AG09319 (cell line): ENCODE data around the gene BMP8B.
"Not testable (repeated sequence)": the region's sequence is repeated elsewhere in the genome, so short reads cannot be mapped to it uniquely, and the experiment has no call there.

Experiments used
- DNase-seq: peaks from one replicate; pipeline ENCODE4 v3.0.0-alpha.2; 2010; ENCODE audit warnings: low read depth; ENCODE audit errors: extremely low read depth
- TF ChIP-seq, protein P1 (sequence below): IDR thresholded peaks from 2 replicates; pipeline ENCODE4 v1.5.1; 2011; ENCODE audit warnings: low read depth, mild to moderate bottlenecking, inconsistent platforms, low read length, moderate library complexity

BMP8B gene

DNA sequence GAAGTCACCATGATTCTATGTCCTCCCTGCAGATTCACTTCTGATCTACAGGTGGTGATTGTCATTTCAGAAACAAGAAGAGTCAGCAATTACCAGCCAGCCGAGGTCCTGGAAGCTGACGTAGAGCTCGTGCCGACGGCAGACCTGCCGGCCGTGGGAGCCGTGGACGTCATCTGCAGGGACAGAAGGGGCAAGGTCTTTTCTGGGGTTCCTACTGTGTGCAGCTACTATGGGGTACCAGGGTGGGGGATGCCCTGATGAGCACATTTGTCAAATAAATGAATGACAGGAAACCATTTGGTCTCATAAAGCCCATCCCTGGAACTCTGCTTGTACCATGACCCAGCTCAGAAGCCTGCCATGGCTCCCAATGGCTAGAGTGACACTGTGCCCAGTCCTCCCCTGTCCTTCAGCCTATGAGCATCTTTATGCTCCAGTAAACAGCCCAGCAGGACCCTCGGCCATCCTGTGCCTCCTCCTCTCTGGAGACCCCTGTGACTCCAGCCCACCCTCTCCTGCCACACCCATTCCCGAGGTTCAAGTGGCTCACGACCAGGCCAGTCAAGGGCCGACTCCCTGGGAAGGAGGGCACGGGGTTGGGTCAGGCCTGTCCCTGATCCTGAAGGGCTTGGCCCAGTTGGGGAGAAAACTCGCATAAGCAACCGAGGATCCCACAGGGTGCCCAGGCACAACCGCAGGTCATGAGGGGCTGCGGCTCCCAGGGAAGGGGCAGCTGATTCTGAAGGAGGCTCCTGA is 24.9 kb downstream of the BMP8B start:
- not testable (repeated sequence) for DNase-seq

DNA sequence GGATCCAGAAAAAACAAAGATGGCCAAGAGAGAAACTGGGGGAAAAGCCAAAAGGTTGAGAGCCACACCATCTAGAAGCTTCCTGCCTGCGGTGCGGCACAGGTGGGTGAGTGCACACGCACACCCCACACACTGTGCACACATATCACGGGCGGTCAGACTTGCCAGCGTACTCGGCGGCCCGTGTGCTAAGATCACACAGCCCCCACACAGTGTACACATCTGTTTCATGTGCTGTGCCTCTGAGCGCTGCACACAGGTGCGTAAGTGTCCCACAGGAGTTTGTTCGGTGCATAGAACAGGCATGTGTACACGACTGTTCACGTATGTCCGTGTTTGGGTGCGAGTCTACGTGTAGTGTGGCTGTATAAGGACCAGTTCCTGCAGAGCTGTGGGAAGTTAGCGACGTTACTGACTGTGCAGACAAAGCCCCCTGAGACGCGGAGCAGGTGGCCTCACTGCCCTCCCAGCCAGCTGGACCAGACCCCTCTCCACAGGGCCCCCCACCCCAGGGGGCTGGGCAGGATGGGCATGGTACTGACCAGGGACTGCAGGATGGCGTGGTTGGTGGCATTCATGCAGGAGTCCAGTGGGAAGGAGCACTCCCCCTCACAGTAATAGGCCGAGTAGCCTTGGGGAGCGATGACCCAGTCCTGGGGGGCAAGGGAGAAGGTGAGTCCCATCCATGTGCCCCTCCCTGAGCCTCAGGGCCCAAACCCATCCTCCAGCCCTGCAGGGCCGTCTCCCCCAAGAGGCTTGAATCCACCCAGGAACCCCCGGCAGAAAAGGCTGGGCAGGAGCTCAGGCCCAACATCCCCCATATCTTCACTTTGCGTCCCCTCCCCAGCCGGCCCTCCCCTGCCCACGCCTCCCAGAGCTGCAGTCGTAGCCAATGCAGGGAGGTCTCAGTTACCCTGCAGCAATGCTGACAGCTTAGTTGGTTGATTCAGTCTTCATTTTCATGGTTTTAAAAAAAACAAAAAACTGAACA is 25.8 kb downstream of the BMP8B start:
- TF ChIP-seq, protein P1, sequence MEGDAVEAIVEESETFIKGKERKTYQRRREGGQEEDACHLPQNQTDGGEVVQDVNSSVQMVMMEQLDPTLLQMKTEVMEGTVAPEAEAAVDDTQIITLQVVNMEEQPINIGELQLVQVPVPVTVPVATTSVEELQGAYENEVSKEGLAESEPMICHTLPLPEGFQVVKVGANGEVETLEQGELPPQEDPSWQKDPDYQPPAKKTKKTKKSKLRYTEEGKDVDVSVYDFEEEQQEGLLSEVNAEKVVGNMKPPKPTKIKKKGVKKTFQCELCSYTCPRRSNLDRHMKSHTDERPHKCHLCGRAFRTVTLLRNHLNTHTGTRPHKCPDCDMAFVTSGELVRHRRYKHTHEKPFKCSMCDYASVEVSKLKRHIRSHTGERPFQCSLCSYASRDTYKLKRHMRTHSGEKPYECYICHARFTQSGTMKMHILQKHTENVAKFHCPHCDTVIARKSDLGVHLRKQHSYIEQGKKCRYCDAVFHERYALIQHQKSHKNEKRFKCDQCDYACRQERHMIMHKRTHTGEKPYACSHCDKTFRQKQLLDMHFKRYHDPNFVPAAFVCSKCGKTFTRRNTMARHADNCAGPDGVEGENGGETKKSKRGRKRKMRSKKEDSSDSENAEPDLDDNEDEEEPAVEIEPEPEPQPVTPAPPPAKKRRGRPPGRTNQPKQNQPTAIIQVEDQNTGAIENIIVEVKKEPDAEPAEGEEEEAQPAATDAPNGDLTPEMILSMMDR, result no peak
- no peak for DNase-seq

DNA sequence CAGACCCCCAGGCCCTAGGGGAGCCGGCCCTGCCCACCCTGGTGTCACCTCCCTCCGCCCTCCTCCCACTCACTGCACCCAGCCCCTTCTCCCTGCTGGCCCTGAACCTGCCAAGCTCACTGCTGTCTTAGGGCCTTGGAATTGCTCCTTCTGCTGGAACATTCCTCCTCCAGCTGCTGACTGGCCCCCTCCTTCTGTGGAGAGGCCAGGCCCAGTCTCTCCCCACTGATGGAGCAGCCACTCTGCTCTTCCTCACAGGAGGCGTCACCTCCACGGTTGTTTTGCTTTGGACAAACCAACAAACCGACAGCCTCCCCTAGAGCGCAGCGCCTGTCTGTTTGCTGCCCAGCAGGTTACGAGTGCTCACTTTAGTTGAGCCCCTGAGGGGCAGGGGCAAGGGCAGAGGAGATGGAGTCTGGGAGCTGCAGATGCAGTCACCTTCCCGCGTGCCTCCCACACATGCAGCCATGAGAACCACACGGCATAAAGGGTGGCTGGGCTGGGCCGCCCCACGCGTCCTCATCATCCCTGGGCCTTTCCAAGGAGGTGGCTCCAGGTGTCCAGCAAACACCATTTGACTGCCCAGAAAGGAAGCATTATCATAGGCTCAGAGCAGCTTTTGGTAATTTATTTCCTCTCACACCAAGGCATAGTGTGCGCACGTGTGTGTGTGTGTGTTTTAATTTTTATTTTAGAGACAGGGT is 27.0 kb downstream of the BMP8B start:
- no peak for DNase-seq
- TF ChIP-seq, protein P1, result no peak

DNA sequence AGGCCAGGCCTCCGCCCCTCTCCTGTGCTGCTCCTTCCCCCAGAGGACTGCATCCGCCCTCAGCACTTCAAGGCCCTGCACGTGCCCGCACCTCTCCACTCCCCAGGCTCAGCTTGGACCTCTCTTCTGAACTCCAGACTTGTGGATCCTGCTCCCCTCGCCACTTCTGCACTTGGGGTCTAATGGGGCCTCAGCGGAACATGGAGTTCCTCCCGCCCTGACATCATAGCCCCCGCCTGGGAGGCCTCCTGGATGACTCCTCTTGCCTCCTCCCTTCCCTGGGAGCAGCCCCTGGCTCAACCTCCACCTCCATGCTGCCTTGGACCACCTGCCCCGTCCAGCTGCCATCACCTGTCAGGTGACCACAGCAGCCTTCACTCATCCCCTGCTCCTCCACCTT is 27.6 kb downstream of the BMP8B start:
- TF ChIP-seq, protein P1, result no peak
- DNase-seq, result no peak

DNA sequence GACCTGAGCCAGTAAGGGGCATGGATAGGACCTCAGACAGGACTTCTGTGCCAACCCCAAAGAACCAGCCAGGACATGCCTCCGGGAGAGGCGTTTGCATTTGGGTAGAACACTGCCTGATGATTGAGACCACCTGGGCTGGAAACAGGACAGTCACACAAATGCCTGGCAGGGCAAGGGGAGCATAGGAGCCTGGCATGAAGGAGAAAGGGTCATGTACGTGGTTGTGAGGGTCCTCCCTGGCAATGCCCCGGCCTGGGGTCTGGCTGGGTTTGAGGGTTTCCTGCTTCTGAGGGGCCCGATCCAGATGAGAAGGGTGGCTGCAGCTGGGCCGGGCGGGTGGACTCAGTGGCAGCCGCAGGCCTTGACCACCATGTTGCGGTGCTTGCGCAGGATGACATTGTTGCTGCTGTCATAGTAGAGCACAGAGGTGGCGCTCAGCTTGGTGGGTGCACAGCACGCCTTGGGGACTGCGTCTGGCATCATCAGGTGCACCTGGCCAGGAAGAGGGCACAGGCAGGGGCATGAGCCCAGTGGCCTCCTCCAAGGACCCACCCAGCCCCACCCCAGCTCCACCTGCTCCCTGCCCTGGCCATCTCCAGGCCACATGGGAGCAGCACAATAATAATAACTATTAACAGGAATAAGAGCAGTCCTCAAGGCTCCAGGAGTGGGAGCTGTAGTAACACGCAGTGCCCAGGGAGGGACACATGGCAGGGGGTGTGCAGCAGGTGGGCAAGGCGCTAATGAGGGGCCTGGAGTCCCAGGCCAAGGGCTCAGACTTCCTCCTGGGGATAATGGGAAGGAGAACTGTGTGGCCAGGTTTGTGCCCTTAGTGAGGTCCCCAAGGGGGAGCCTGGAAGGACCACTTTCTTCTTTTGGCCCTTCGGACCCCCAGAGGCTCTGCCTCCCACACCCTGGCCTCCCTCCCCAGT is 28.3 kb downstream of the BMP8B start:
- no peak for DNase-seq
- TF ChIP-seq, protein P1, result no peak

DNA sequence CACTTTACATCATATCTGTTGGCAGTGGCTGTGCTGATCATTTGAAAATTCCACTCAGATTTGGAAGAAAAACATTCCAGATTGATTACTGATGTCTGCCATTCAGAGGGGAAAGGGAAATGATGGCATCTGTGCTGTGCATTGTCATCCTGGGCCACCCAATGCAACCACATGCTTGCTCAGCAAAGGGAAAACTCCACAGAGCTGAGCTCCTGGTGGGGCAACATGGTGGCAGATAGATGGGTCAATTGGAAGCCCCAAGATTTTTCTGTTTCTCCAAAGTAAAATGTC is 29.3 kb downstream of the BMP8B start:
- DNase-seq, result no peak
- TF ChIP-seq, protein P1, result no peak
